ENCODE data around the gene TENM4.

- TF ChIP-seq JUND (CRISPR knock-in tag; IDR thresholded peaks at IDR 0.05): no peak
- no peak for TF ChIP-seq KLF15 (CRISPR knock-in tag; IDR thresholded peaks at IDR 0.05; ENCODE audit: borderline replicate concordance)
- no peak for TF ChIP-seq ZNF784 (CRISPR knock-in tag; IDR thresholded peaks at IDR 0.05; ENCODE audit: borderline replicate concordance)
- TF ChIP-seq ZNF18 (CRISPR knock-in tag; IDR thresholded peaks at IDR 0.05; ENCODE audit: insufficient replicate concordance): no peak
These were observed 741.2 kb downstream of the TENM4 start for GRCh38 chr11:78699609-78700135.

Measured in HepG2 (cell line).